Testis (tissue), 2 donors: ENCODE results near the gene IRS1.

Experiments used
- POLR2A ChIP-seq: fragments of 450-650 bp; IDR thresholded peaks from one replicate; pipeline ENCODE4 v1.6.1; 2017; ENCODE audit warnings: antibody characterized with exemption, mild to moderate bottlenecking, moderate library complexity
- TF ChIP-seq, protein P1 (sequence below), 3 experiments: fragments of 450-650 bp in 2 of 3; fragments of 200-600 bp in 1 of 3; sonication (generic) in 1 of 3; IDR thresholded peaks; one replicate each; pipeline ENCODE4 v1.5.1; 2016 to 2019; ENCODE audit warnings: antibody characterized with exemption in 3 of 3, mild to moderate bottlenecking in 2 of 3, moderate library complexity in 1 of 3

DNA sequence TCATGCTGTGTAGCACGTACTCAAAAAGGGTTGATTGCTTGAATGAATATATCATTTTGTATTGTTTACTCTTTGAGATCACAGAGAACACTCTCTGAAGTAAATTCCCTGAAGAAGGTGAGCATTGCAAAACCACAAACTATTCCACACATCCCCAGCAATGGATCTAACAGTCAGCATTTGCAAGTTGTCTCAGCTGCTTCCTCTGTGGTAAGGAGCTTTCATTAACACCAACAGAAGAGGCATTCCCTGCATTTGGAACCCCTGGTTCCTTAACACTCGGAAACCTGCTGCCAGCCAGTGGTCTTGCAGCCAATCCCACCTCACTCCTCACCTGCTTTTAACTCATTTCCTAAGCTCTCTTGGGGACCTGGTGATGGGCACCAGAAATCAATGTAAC lies 108.4 kb downstream of the IRS1 start:
- TF ChIP-seq, protein P1, sequence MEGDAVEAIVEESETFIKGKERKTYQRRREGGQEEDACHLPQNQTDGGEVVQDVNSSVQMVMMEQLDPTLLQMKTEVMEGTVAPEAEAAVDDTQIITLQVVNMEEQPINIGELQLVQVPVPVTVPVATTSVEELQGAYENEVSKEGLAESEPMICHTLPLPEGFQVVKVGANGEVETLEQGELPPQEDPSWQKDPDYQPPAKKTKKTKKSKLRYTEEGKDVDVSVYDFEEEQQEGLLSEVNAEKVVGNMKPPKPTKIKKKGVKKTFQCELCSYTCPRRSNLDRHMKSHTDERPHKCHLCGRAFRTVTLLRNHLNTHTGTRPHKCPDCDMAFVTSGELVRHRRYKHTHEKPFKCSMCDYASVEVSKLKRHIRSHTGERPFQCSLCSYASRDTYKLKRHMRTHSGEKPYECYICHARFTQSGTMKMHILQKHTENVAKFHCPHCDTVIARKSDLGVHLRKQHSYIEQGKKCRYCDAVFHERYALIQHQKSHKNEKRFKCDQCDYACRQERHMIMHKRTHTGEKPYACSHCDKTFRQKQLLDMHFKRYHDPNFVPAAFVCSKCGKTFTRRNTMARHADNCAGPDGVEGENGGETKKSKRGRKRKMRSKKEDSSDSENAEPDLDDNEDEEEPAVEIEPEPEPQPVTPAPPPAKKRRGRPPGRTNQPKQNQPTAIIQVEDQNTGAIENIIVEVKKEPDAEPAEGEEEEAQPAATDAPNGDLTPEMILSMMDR (IDR thresholded peaks at IDR 0.05), result no peak
- TF ChIP-seq POLR2A, result no peak
